Mesenchymal stem cell (in vitro differentiated cells and primary cell): Measurements from ENCODE around the gene GREM2.

Experiments used
- DNase-seq: peaks from one replicate; pipeline ENCODE4 v3.0.0-alpha.2; 2013
- H2AFZ ChIP-seq: one replicate; pipeline ENCODE4 v1.6.1; 2013; ENCODE audit warnings: low read depth, mild to moderate bottlenecking, control low read depth, inconsistent platforms, low read length, moderate library complexity
- H2AK5ac ChIP-seq: 2 replicates; pipeline ENCODE4 v1.6.1; 2013; ENCODE audit warnings: low read length, moderate library complexity, mild to moderate bottlenecking, inconsistent platforms; ENCODE audit not compliant: severe bottlenecking
- H2BK120ac ChIP-seq: one replicate; pipeline ENCODE4 v1.6.1; 2013; ENCODE audit warnings: low read depth, mild to moderate bottlenecking, inconsistent platforms, low read length, moderate library complexity
- H2BK12ac ChIP-seq, 2 experiments: one replicate each; pipeline ENCODE4 v1.6.1; 2013; ENCODE audit warnings: inconsistent platforms in 2 of 2, low read length in 2 of 2, mild to moderate bottlenecking in 2 of 2, moderate library complexity in 2 of 2, control low read depth in 1 of 2
- H2BK15ac ChIP-seq: one replicate; pipeline ENCODE4 v1.6.1; 2013; ENCODE audit warnings: mild to moderate bottlenecking, low read depth, inconsistent platforms; ENCODE audit not compliant: poor library complexity, severe bottlenecking
- H2BK5ac ChIP-seq: 2 replicates; pipeline ENCODE4 v1.6.1; 2013; ENCODE audit warnings: low read depth, mild to moderate bottlenecking, low read length, control low read depth, inconsistent platforms; ENCODE audit not compliant: poor library complexity, severe bottlenecking
- H3K14ac ChIP-seq, 2 experiments: one replicate each; pipeline ENCODE4 v1.6.1; 2013; ENCODE audit warnings: inconsistent platforms in 2 of 2, low read length in 2 of 2, control low read depth in 1 of 2, mild to moderate bottlenecking in 1 of 2, moderate library complexity in 1 of 2
- H3K18ac ChIP-seq, 2 experiments: one replicate each; pipeline ENCODE4 v1.6.1; 2013; ENCODE audit warnings: inconsistent platforms in 2 of 2, low read length in 2 of 2, control low read depth in 1 of 2, low read depth in 1 of 2, mild to moderate bottlenecking in 1 of 2
- H3K23ac ChIP-seq, 2 experiments: one replicate each; pipeline ENCODE4 v1.6.1; 2013; ENCODE audit warnings: inconsistent platforms in 2 of 2, low read length in 2 of 2, mild to moderate bottlenecking in 2 of 2, moderate library complexity in 2 of 2, control low read depth in 1 of 2
- H3K27ac ChIP-seq: 2 replicates; pipeline ENCODE4 v1.5.1; 2013; ENCODE audit warnings: mild to moderate bottlenecking, moderate library complexity, low read length, control low read depth, inconsistent platforms; ENCODE audit not compliant: poor library complexity, severe bottlenecking
- H3K27me3 ChIP-seq, 2 experiments: 2 replicates each; pipeline versions ENCODE4 v1.6.1 to v1.7.0; 2013; ENCODE audit warnings: low read length in 2 of 2, mild to moderate bottlenecking in 2 of 2, moderate library complexity in 2 of 2, control low read depth in 1 of 2, inconsistent platforms in 1 of 2; ENCODE audit not compliant: control insufficient read depth in 1 of 2, insufficient read depth in 1 of 2
- H3K36me3 ChIP-seq, 2 experiments: 2 replicates each; pipeline versions ENCODE4 v1.6.1 to v1.7.0; 2013; ENCODE audit warnings: low read length in 2 of 2, control low read depth in 1 of 2, inconsistent platforms in 1 of 2, low read depth in 1 of 2, mild to moderate bottlenecking in 1 of 2; ENCODE audit not compliant: insufficient read depth in 2 of 2, control insufficient read depth in 1 of 2
- H3K4ac ChIP-seq, 2 experiments: one replicate each; pipeline ENCODE4 v1.6.1; 2013; ENCODE audit warnings: inconsistent platforms in 2 of 2, low read length in 2 of 2, mild to moderate bottlenecking in 2 of 2, moderate library complexity in 2 of 2, control low read depth in 1 of 2, low read depth in 1 of 2
- H3K4me1 ChIP-seq: 2 replicates; pipeline ENCODE4 v1.6.1; 2013; ENCODE audit warnings: low read depth, low read length, control low read depth; ENCODE audit not compliant: control insufficient read depth, insufficient read depth
- H3K4me2 ChIP-seq: 2 replicates; pipeline ENCODE4 v1.6.1; 2013; ENCODE audit warnings: low read length, mild to moderate bottlenecking, inconsistent platforms; ENCODE audit not compliant: poor library complexity, severe bottlenecking
- H3K4me3 ChIP-seq, 2 experiments: 2 replicates each; pipeline versions ENCODE4 v1.5.1 to v1.7.0; 2013; ENCODE audit warnings: low read length in 2 of 2, mild to moderate bottlenecking in 2 of 2, control low read depth in 1 of 2, low read depth in 1 of 2; ENCODE audit not compliant: insufficient read depth in 1 of 2
- H3K79me1 ChIP-seq: replicated peaks from 2 replicates; pipeline ENCODE4 v1.6.1; 2013; ENCODE audit warnings: mild to moderate bottlenecking, control low read depth, low read length, inconsistent platforms; ENCODE audit not compliant: poor library complexity, severe bottlenecking
- H3K9ac ChIP-seq: 2 replicates; pipeline ENCODE4 v1.7.0; 2013; ENCODE audit warnings: mild to moderate bottlenecking, low read length, moderate library complexity
- H3K9me3 ChIP-seq: 2 replicates; pipeline ENCODE4 v1.7.0; 2013; ENCODE audit warnings: mild to moderate bottlenecking, low read length; ENCODE audit not compliant: control insufficient read depth
- H4K8ac ChIP-seq: one replicate; pipeline ENCODE4 v1.6.1; 2013; ENCODE audit warnings: inconsistent platforms, mild to moderate bottlenecking, low read length, moderate library complexity
- H4K91ac ChIP-seq: one replicate; pipeline ENCODE4 v1.6.1; 2013; ENCODE audit warnings: mild to moderate bottlenecking, low read length, inconsistent platforms
- WGBS: methylation state at CpG from one replicate; pipeline ENCODE4 v1.1.7; 2013; ENCODE audit warnings: mixed read lengths; 5-methylcytosine and 5-hydroxymethylcytosine counted together

The GREM2 gene

GRCh38 chr1:240619906-240620621 lies 8.1 kb upstream of the GREM2 start:
- H3K4me3 ChIP-seq, result peak overlapping the region in 1 of 2 experiments; percentile 17
- H3K18ac ChIP-seq, result no peak overlapping the region
- H2AFZ ChIP-seq, result no peak overlapping the region
- H2BK5ac ChIP-seq, result no peak overlapping the region
- H3K36me3 ChIP-seq, result no peaks in the 10 kb centered on the region
- no peaks in the 10 kb centered on the region for H3K79me1 ChIP-seq
- H2AK5ac ChIP-seq, result no peak overlapping the region
- H4K8ac ChIP-seq, result no peak overlapping the region
- no peak overlapping the region for H3K9ac ChIP-seq
- no peak overlapping the region for H4K91ac ChIP-seq
- no peak overlapping the region for H3K23ac ChIP-seq
- no peak overlapping the region for H2BK120ac ChIP-seq
- H3K27me3 ChIP-seq, result no peaks in the 10 kb centered on the region
- WGBS, result 83% methylated on average over 18 of the region's 19 CpGs
- no peak overlapping the region for H2BK15ac ChIP-seq
- H3K9me3 ChIP-seq, result no peaks in the 10 kb centered on the region
- H3K27ac ChIP-seq, result no peak overlapping the region
- no peak for DNase-seq
- no peak overlapping the region for H3K4ac ChIP-seq
- H3K4me2 ChIP-seq, result no peak overlapping the region
- H3K14ac ChIP-seq, result no peak overlapping the region
- H2BK12ac ChIP-seq, result no peak overlapping the region
- H3K4me1 ChIP-seq, result peaks cover 2% of the 10 kb centered on the region

- 89% methylated on average over 4 of the region's 5 CpGs for WGBS
- Histone ChIP-seq H3K14ac (no peak overlapping the region), H3K4me2 (no peak overlapping the region), H3K4me1 (peaks cover 2% of the 10 kb centered on the region), H3K79me1 (no peaks in the 10 kb centered on the region), H3K18ac (no peak overlapping the region), H3K27me3 (no peaks in the 10 kb centered on the region), H2AFZ (peak overlapping the region; percentile 58), H3K36me3 (no peaks in the 10 kb centered on the region), H2BK15ac (no peak overlapping the region), H4K8ac (no peak overlapping the region), H3K4ac (no peak overlapping the region), H2BK12ac (no peak overlapping the region), H4K91ac (no peak overlapping the region), H2BK5ac (no peak overlapping the region), H3K23ac (no peak overlapping the region), H2AK5ac (no peak overlapping the region), H3K4me3 (no peak overlapping the region), H2BK120ac (no peak overlapping the region), H3K27ac (no peak overlapping the region), H3K9me3 (no peaks in the 10 kb centered on the region), H3K9ac (no peak overlapping the region)
- DNase-seq, result no peak
Measured at GRCh38 chr1:240619357-240619756, 7.4 kb upstream of the GREM2 start.

GRCh38 chr1:240618946-240619345 lies 7.0 kb upstream of the GREM2 start:
- H3K36me3 ChIP-seq, result no peaks in the 10 kb centered on the region
- H3K4me1 ChIP-seq, result peaks cover 2% of the 10 kb centered on the region
- H3K4me2 ChIP-seq, result no peak overlapping the region
- no peak overlapping the region for H3K14ac ChIP-seq
- H3K4me3 ChIP-seq, result no peak overlapping the region
- no peak overlapping the region for H3K27ac ChIP-seq
- no peak for DNase-seq
- H2BK120ac ChIP-seq, result no peak overlapping the region
- no peak overlapping the region for H4K91ac ChIP-seq
- H2BK5ac ChIP-seq, result no peak overlapping the region
- no peak overlapping the region for H3K9ac ChIP-seq
- no peak overlapping the region for H4K8ac ChIP-seq
- no peak overlapping the region for H2AFZ ChIP-seq
- 83% methylated on average over 2 of the region's 4 CpGs for WGBS
- no peak overlapping the region for H3K4ac ChIP-seq
- H2BK15ac ChIP-seq, result no peak overlapping the region
- no peak overlapping the region for H3K18ac ChIP-seq
- no peaks in the 10 kb centered on the region for H3K27me3 ChIP-seq
- no peaks in the 10 kb centered on the region for H3K79me1 ChIP-seq
- no peak overlapping the region for H3K23ac ChIP-seq
- H2AK5ac ChIP-seq, result no peak overlapping the region
- H3K9me3 ChIP-seq, result no peaks in the 10 kb centered on the region
- no peak overlapping the region for H2BK12ac ChIP-seq

GRCh38 chr1:240616018-240616417 lies 4.1 kb upstream of the GREM2 start:
- no peaks in the 10 kb centered on the region for H3K9me3 ChIP-seq

More at GRCh38 chr1:240616018-240616417, 4.1 kb upstream of the GREM2 start:
- Histone ChIP-seq H2AFZ (no peak overlapping the region), H3K23ac (no peak overlapping the region), H3K4me2 (no peak overlapping the region), H4K8ac (no peak overlapping the region), H3K79me1 (no peaks in the 10 kb centered on the region), H3K27me3 (no peaks in the 10 kb centered on the region), H3K9ac (no peak overlapping the region), H2BK5ac (no peak overlapping the region), H3K36me3 (no peaks in the 10 kb centered on the region), H3K4me3 (no peak overlapping the region), H3K4me1 (no peaks in the 10 kb centered on the region), H2BK15ac (no peak overlapping the region), H3K14ac (no peak overlapping the region), H4K91ac (no peak overlapping the region), H2BK12ac (no peak overlapping the region), H2AK5ac (no peak overlapping the region), H3K27ac (no peak overlapping the region), H2BK120ac (no peak overlapping the region), H3K4ac (no peak overlapping the region), H3K18ac (no peak overlapping the region)
- 89% methylated on average over 4 of the region's 4 CpGs for WGBS
- DNase-seq, result no peak
